Tibial artery (tissue), 4 donors: ENCODE results near the gene PARD3B.

Experiments used
- DNase-seq, 2 donors: peaks; one replicate each; pipeline ENCODE4 v3.0.0-alpha.2; 2019
- H3K27ac ChIP-seq, 2 donors: fragments of 200-600 bp; sonication (generic) in 1 of 2; 1 replicate in 1 of 2; 2 replicates in 1 of 2; pipeline ENCODE4 v1.5.1; 2018 to 2019; ENCODE audit warnings: mild to moderate bottlenecking in 1 of 2
- H3K27me3 ChIP-seq, 2 donors: fragments of 200-600 bp; sonication (generic) in 1 of 2; one replicate each; pipeline versions ENCODE4 v1.5.1 to v1.6.0; 2016 to 2019
- H3K36me3 ChIP-seq, 3 donors: fragments of 200-600 bp; sonication (generic) in 2 of 3; one replicate each; pipeline ENCODE4 v1.5.1; 2016 to 2019; ENCODE audit warnings: mild to moderate bottlenecking in 2 of 3
- H3K4me1 ChIP-seq, 4 donors: fragments of 200-600 bp; sonication (generic) in 2 of 4; 1 replicate in 3 of 4; 2 replicates in 1 of 4; pipeline ENCODE4 v1.5.1; 2016 to 2019
- H3K4me3 ChIP-seq, 2 donors: fragments of 200-600 bp; sonication (generic) in 1 of 2; 1 replicate in 1 of 2; 2 replicates in 1 of 2; pipeline ENCODE4 v1.5.1; 2018 to 2019; ENCODE audit warnings: mild to moderate bottlenecking in 2 of 2
- H3K9me3 ChIP-seq, 3 donors: fragments of 200-600 bp; sonication (generic) in 1 of 3; one replicate each; pipeline ENCODE4 v1.5.1; 2016 to 2019
- intact Hi-C: fragments of 100-400 bp; cut with DNase I; formaldehyde crosslinking; loops from one replicate; pipeline ENCODE4 v1.15.0; 2023; ENCODE audit warnings: low total_unique reads
- TF ChIP-seq, protein P1 (sequence below), 2 experiments: fragments of 200-600 bp in 1 of 2; fragments of 450-650 bp in 1 of 2; IDR thresholded peaks; one replicate each; pipeline ENCODE4 v1.5.1; 2017 to 2019; ENCODE audit warnings: antibody characterized with exemption in 2 of 2, mild to moderate bottlenecking in 1 of 2, moderate library complexity in 1 of 2

Gene PARD3B

DNA sequence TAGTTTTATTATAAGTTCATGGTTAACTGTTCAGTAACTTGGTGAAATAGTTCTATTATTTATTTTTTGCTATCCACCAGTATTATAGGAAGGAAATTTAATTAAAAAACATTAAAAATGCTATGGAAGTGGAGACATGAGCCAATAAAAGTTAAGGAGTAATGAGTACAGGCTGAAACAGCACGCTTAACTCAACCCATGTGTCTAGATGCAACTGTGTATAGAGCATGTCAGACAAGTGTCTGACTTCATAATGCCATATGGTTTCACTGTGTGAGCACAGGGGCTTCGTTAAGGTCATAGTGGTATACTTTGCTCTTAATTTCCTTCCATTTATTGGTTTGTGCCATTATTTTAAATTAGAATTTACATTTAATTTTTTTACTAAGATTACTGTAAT is 570.2 kb downstream of the PARD3B start:
- H3K27ac ChIP-seq = no peak overlapping the region
- peaks cover 0 to 21% (median 0%) of the 10 kb centered on the region in 3 donors for H3K36me3 ChIP-seq
- H3K9me3 ChIP-seq = no peaks in the 10 kb centered on the region
- H3K4me1 ChIP-seq = no peaks in the 10 kb centered on the region
- no peak overlapping the region for H3K4me3 ChIP-seq
- H3K27me3 ChIP-seq = no peaks in the 10 kb centered on the region
- TF ChIP-seq, protein P1, sequence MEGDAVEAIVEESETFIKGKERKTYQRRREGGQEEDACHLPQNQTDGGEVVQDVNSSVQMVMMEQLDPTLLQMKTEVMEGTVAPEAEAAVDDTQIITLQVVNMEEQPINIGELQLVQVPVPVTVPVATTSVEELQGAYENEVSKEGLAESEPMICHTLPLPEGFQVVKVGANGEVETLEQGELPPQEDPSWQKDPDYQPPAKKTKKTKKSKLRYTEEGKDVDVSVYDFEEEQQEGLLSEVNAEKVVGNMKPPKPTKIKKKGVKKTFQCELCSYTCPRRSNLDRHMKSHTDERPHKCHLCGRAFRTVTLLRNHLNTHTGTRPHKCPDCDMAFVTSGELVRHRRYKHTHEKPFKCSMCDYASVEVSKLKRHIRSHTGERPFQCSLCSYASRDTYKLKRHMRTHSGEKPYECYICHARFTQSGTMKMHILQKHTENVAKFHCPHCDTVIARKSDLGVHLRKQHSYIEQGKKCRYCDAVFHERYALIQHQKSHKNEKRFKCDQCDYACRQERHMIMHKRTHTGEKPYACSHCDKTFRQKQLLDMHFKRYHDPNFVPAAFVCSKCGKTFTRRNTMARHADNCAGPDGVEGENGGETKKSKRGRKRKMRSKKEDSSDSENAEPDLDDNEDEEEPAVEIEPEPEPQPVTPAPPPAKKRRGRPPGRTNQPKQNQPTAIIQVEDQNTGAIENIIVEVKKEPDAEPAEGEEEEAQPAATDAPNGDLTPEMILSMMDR (IDR thresholded peaks at IDR 0.05) = no peak
- DNase-seq = no peak
- intact Hi-C loops = no loop called here

DNA sequence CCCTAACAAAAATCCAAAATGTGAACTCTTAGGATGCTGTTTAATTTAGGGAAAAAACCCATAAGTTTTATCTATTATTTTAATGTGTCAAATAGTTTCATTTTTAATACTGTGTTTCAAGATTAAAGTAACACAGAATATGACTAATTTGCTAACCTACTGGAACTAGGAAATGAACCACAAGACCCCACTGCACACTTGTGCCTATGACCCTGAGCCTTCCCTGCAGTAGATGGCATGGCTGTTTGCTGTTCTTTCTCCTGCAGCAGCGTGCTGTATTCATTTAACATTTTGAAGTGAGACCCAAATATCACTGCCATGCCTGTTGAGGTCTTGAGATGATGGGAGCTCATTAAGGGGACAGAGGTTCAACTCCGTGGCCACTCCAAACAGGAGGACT is 571.9 kb downstream of the PARD3B start:
- TF ChIP-seq, protein P1 (IDR thresholded peaks at IDR 0.05) = no peak
- Histone ChIP-seq H3K9me3 (no peaks in the 10 kb centered on the region), H3K27me3 (no peaks in the 10 kb centered on the region), H3K27ac (no peak overlapping the region), H3K36me3 (peaks cover 0 to 23% (median 2%) of the 10 kb centered on the region in 3 donors), H3K4me1 (no peaks in the 10 kb centered on the region), H3K4me3 (no peak overlapping the region)
- intact Hi-C loops = no loop called here
- DNase-seq = no peak

DNA sequence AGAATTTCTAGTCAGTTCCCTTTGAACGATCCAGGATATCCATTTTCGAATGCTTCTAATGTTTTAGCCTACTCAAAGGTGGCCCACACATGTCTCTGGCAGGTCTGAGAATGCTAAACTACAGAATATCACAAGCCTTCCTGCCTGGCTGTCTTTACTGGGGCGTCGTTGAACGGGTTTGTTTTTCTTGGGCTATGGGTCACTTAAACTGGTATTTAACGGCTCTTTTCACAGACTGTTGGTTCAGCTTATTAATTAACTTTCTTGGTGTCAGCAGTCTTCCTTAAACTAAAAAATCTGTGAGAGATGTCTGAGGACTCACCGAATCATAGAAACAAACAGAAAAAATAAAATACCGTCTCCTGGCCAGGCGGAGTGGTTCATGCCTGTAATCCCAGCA is 573.9 kb downstream of the PARD3B start:
- intact Hi-C loops = no loop called here
- no peak overlapping the region for H3K27ac ChIP-seq

GRCh38 chr2:205128726-205129125 is 583.5 kb downstream of the PARD3B start:
- no peak overlapping the region for H3K27ac ChIP-seq
- H3K27me3 ChIP-seq = no peaks in the 10 kb centered on the region
- no peak for DNase-seq
- TF ChIP-seq, protein P1 (IDR thresholded peaks at IDR 0.05) = no peak
- H3K4me1 ChIP-seq = peaks cover 0 to 4% (median 0%) of the 10 kb centered on the region in 4 donors
- intact Hi-C loops = no loop called here
- H3K4me3 ChIP-seq = no peak overlapping the region
- peaks cover 0 to 15% (median 8%) of the 10 kb centered on the region in 3 donors for H3K36me3 ChIP-seq
- no peaks in the 10 kb centered on the region for H3K9me3 ChIP-seq

More for the DNA sequence above, 573.9 kb downstream of the PARD3B start:
- Histone ChIP-seq H3K9me3 (no peaks in the 10 kb centered on the region), H3K36me3 (peaks cover 0 to 23% (median 4%) of the 10 kb centered on the region in 3 donors), H3K4me3 (no peak overlapping the region), H3K27me3 (no peaks in the 10 kb centered on the region), H3K4me1 (no peaks in the 10 kb centered on the region)
- TF ChIP-seq, protein P1 (IDR thresholded peaks at IDR 0.05) = no peak
- no peak for DNase-seq

DNA sequence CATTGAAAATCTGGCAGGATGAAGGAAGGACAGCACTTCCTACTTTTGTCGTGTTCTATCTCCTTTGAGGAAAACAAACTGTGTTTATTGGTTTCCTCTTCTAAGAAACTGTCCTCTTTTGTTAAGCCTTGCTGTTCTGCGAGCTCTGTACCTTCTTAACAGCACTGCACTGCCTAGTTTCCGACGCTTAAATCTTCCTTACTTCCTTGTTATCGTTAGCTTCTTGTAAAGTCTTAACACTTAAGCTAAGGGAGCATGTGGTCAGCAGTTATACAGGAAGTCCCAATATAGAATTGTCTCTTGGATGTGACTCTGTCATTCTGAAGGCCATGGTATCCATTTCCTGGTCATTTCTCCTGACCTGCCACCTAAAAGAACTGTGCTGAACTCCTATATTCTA is 584.3 kb downstream of the PARD3B start:
- intact Hi-C loops = no loop called here
- H3K27me3 ChIP-seq = no peaks in the 10 kb centered on the region
- TF ChIP-seq, protein P1 (IDR thresholded peaks at IDR 0.05) = no peak
- no peak overlapping the region for H3K4me3 ChIP-seq
- peaks cover 0 to 4% (median 0%) of the 10 kb centered on the region in 4 donors for H3K4me1 ChIP-seq
- H3K36me3 ChIP-seq = peaks cover 0 to 9% (median 8%) of the 10 kb centered on the region in 3 donors
- DNase-seq = no peak
- no peak overlapping the region for H3K27ac ChIP-seq
- H3K9me3 ChIP-seq = no peaks in the 10 kb centered on the region
